Activated CD8-positive, alpha-beta memory T cell treated with anti-CD3 and anti-CD28 coated beads for 48 hours (primary cell): ENCODE results near the gene BCL2.

Experiments used
- DNase-seq, 3 experiments: peaks; one replicate each; pipeline ENCODE4 v3.0.0-alpha.2; 2020; ENCODE audit warnings: low read depth in 2 of 3, low spot score in 2 of 3

Gene BCL2

GRCh38 chr18:63260380-63260754 lies 59.2 kb downstream of the BCL2 start:
- DNase-seq, result no peak

- DNase-seq, result no peak
Observed at GRCh38 chr18:63259567-63260379, 59.8 kb downstream of the BCL2 start.

- no peak for DNase-seq
Observed at GRCh38 chr18:63258749-63259566, 60.6 kb downstream of the BCL2 start.

GRCh38 chr18:63257453-63257852 lies 62.1 kb downstream of the BCL2 start:
- no peak for DNase-seq

- DNase-seq, result no peak
Observed at GRCh38 chr18:63255435-63255834, 64.1 kb downstream of the BCL2 start.

GRCh38 chr18:63254716-63255399 lies 64.7 kb downstream of the BCL2 start:
- DNase-seq, result no peak

GRCh38 chr18:63253428-63254372 lies 65.9 kb downstream of the BCL2 start:
- DNase-seq, result no peak

GRCh38 chr18:63253014-63253413 lies 66.6 kb downstream of the BCL2 start:
- DNase-seq, result no peak

GRCh38 chr18:63249771-63250170 lies 69.8 kb downstream of the BCL2 start:
- DNase-seq, result no peak

- no peak for DNase-seq
Observed at GRCh38 chr18:63247926-63248325, 71.6 kb downstream of the BCL2 start.

- DNase-seq, result no peak
Observed at GRCh38 chr18:63247506-63247905, 72.1 kb downstream of the BCL2 start.

GRCh38 chr18:63245600-63245999 lies 74.0 kb downstream of the BCL2 start:
- DNase-seq, result no peak

GRCh38 chr18:63244607-63245006 lies 75.0 kb downstream of the BCL2 start:
- no peak for DNase-seq

- DNase-seq, result no peak
Observed at GRCh38 chr18:63241760-63242159, 77.8 kb downstream of the BCL2 start.

- DNase-seq, result no peak
Observed at GRCh38 chr18:63241317-63241712, 78.3 kb downstream of the BCL2 start.

- no peak for DNase-seq
Observed at GRCh38 chr18:63240531-63241316, 78.8 kb downstream of the BCL2 start.

- DNase-seq, result no peak
Observed at GRCh38 chr18:63238693-63239075, 80.9 kb downstream of the BCL2 start.

GRCh38 chr18:63237881-63238692 lies 81.5 kb downstream of the BCL2 start:
- DNase-seq, result no peak
